ENCODE measurements around the gene KRT12.
"Not testable (repeated sequence)": the region's sequence is repeated elsewhere in the genome, so short reads cannot be mapped to it uniquely, and the experiment has no call there.

KRT12 gene

DNA sequence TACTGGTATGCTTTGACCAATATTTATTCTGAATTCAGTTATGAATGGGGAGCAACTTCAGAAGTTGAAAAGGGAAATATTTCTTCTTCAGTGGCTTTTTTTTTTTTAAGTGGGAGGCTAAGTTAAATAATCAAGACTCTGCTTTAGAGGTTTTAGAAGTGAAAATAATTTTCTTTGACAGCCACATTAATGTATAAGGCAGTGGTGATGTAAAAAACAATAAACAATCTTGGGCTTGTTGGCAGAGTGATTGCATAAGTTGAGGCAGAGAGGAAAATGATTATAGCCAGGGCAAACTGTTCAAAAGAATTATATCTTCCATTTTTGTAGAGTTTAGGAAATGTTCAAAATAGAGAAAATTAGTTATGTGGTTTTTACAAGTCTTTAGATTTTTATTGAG, 5.4 kb upstream of the KRT12 start:
- intact Hi-C loops (cut with micrococcal nuclease), result no loop called here
- Mint-ChIP-seq H3K9me3 (no peaks in the 10 kb centered on the region), H3K27me3 (peaks cover 12% of the 10 kb centered on the region), H3K36me3 (ENCODE audit: low read depth) (no peaks in the 10 kb centered on the region), H3K4me3 (no peak overlapping the region), H3K4me1 (ENCODE audit: low read depth) (no peaks in the 10 kb centered on the region), H3K27ac (no peak overlapping the region)

DNA sequence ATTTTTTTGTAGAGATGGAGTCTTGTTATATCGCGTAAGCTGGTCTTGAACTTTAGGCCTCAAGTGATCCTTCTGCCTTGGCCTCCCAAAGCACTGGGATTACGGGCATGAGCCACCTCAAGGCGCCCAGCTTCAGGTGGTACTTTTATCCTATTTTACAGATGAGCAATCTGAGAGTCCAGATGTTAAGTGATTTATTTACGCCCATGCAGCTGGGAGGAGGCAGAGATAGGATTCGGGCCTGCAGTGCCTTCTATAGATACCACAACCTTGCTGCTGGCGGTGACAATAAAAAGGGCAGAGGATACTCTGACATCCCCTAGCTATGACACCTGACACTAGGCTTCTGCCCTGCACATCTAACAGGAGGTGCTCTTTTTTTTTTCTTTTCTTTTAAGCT, 4.3 kb upstream of the KRT12 start:
- H3K36me3 Mint-ChIP-seq (ENCODE audit: low read depth), result no peaks in the 10 kb centered on the region
- peaks cover 17% of the 10 kb centered on the region for H3K27me3 Mint-ChIP-seq
- no peaks in the 10 kb centered on the region for H3K4me1 Mint-ChIP-seq (ENCODE audit: low read depth)
- no peak overlapping the region for H3K4me3 Mint-ChIP-seq
- intact Hi-C loops (cut with micrococcal nuclease), result no loop called here
- H3K9me3 Mint-ChIP-seq, result no peaks in the 10 kb centered on the region
- H3K27ac Mint-ChIP-seq, result no peak overlapping the region

DNA sequence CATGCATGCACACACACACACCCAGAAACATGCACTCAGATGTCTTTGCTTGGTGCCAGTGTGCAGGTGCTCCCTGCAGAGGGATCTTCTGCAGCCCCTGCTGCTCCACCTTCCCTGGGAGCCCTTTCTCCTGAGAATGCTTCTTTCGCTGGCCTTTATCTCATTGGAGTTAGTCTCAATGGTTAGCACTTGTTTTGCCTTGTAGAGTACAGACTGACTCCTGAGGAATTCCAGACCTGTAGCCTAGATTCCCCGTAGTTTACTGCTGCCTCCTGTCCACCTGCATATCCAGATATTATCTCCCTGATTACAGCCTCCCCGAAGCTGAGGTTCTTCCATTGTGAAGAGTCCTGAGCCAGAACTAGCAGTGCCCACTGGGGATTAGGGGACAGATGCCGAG, 3.1 kb upstream of the KRT12 start:
- H3K27me3 Mint-ChIP-seq, result peaks cover 15% of the 10 kb centered on the region
- no peaks in the 10 kb centered on the region for H3K36me3 Mint-ChIP-seq (ENCODE audit: low read depth)
- H3K4me3 Mint-ChIP-seq, result no peak overlapping the region
- H3K27ac Mint-ChIP-seq, result no peak overlapping the region
- H3K4me1 Mint-ChIP-seq (ENCODE audit: low read depth), result no peaks in the 10 kb centered on the region
- H3K9me3 Mint-ChIP-seq, result no peaks in the 10 kb centered on the region
- intact Hi-C loops (cut with micrococcal nuclease), result no loop called here

GRCh38 chr17:40864661-40865390, 2.2 kb downstream of the KRT12 start:
- Mint-ChIP-seq H3K27ac (no peak overlapping the region), H3K9me3 (no peaks in the 10 kb centered on the region), H3K4me3 (no peak overlapping the region), H3K36me3 (ENCODE audit: low read depth) (no peaks in the 10 kb centered on the region), H3K27me3 (peaks cover 23% of the 10 kb centered on the region), H3K4me1 (ENCODE audit: low read depth) (no peaks in the 10 kb centered on the region)
- intact Hi-C loops (cut with micrococcal nuclease), result no loop called here

- peaks cover 25% of the 10 kb centered on the region for H3K27me3 Mint-ChIP-seq
- no peaks in the 10 kb centered on the region for H3K4me1 Mint-ChIP-seq (ENCODE audit: low read depth)
- H3K27ac Mint-ChIP-seq, result no peak overlapping the region
- H3K9me3 Mint-ChIP-seq, result no peaks in the 10 kb centered on the region
- intact Hi-C loops (cut with micrococcal nuclease), result no loop called here
- no peak overlapping the region for H3K4me3 Mint-ChIP-seq
- H3K36me3 Mint-ChIP-seq (ENCODE audit: low read depth), result no peaks in the 10 kb centered on the region
Measured at GRCh38 chr17:40862985-40863733, 3.9 kb downstream of the KRT12 start.

GRCh38 chr17:40859536-40859935, 7.5 kb downstream of the KRT12 start:
- Mint-ChIP-seq H3K4me3 (no peak overlapping the region), H3K36me3 (ENCODE audit: low read depth) (no peaks in the 10 kb centered on the region), H3K27ac (no peak overlapping the region), H3K4me1 (ENCODE audit: low read depth) (no peaks in the 10 kb centered on the region), H3K27me3 (peaks cover 21% of the 10 kb centered on the region), H3K9me3 (no peaks in the 10 kb centered on the region)
- intact Hi-C loops (cut with micrococcal nuclease), result loop anchor here (5.0 kb wide), 1 partner anchor 688 kb away; no protein-coding TSS in a partner anchor

DNA sequence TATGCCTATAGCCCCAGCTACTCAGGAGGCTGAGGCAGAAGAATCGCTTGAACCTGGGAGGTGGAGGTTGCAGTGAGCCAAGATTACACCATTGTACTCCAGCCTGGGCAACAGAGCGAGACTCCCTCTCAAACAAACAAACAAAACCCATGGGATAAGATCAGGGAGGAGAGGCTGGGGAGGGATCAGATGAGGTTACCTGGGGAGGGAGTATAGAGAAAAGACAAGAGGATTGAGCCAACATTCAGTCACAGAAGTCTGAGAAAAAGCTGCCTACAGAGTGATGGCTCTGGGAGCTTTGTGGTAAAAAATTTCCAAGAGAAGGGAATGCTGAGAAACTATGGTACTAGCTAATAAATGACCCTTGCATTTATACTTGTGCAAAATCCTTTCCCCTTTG, 8.4 kb downstream of the KRT12 start:
- intact Hi-C loops (cut with micrococcal nuclease), result loop anchor here (5.0 kb wide), 1 partner anchor 689 kb away; no protein-coding TSS in a partner anchor
- not testable (repeated sequence) for H3K36me3 Mint-ChIP-seq (ENCODE audit: low read depth); H3K9me3 Mint-ChIP-seq; H3K4me3 Mint-ChIP-seq; H3K27ac Mint-ChIP-seq; H3K4me1 Mint-ChIP-seq (ENCODE audit: low read depth)
- H3K27me3 Mint-ChIP-seq, result peaks cover 19% of the 10 kb centered on the region

GRCh38 chr17:40857535-40857934, 9.5 kb downstream of the KRT12 start:
- intact Hi-C loops (cut with micrococcal nuclease), result loop anchor here (5.0 kb wide), 1 partner anchor 690 kb away; no protein-coding TSS in a partner anchor
- H3K27ac Mint-ChIP-seq, result no peak overlapping the region
- H3K36me3 Mint-ChIP-seq (ENCODE audit: low read depth), result no peaks in the 10 kb centered on the region
- H3K9me3 Mint-ChIP-seq, result no peaks in the 10 kb centered on the region
- no peaks in the 10 kb centered on the region for H3K4me1 Mint-ChIP-seq (ENCODE audit: low read depth)
- H3K27me3 Mint-ChIP-seq, result peaks cover 16% of the 10 kb centered on the region
- no peak overlapping the region for H3K4me3 Mint-ChIP-seq

DNA sequence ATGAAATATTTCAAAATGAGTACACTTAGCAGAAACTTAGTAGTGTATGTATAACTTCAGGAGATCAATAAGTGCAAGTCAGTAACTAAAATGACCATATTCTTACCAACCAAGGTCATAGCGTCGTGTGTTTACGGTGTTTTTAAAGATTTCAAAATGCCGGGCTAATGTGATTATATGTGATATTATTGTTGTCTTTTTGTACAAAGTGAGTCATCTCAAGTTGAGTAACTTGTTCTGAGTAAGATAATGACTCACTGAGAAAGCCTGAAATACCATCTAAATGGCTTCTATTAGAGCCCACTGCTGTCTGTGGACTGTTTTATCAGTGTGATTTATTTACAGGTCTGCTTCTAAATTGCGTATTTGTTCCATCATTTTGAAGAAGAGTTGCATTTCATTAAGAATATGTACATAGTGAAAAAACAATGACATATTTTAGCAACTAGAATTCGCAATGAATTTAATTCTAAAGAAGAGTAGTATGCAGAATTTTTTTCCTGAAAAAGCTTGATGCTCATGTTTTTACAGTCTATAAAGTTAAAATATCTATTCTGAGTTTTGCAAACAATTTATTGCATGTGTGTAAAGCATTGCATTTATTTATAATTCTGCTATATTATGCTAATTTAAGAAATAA, 12.7 kb downstream of the KRT12 start:
- H3K4me1 Mint-ChIP-seq (ENCODE audit: low read depth), result no peaks in the 10 kb centered on the region
- H3K9me3 Mint-ChIP-seq, result no peaks in the 10 kb centered on the region
- no peak overlapping the region for H3K27ac Mint-ChIP-seq
- peaks cover 12% of the 10 kb centered on the region for H3K27me3 Mint-ChIP-seq
- no peaks in the 10 kb centered on the region for H3K36me3 Mint-ChIP-seq (ENCODE audit: low read depth)
- H3K4me3 Mint-ChIP-seq, result no peak overlapping the region
- intact Hi-C loops (cut with micrococcal nuclease), result no loop called here

- intact Hi-C loops (cut with micrococcal nuclease), result no loop called here
- H3K36me3 Mint-ChIP-seq (ENCODE audit: low read depth), result no peaks in the 10 kb centered on the region
- no peak overlapping the region for H3K4me3 Mint-ChIP-seq
- no peaks in the 10 kb centered on the region for H3K9me3 Mint-ChIP-seq
- peaks cover 19% of the 10 kb centered on the region for H3K27me3 Mint-ChIP-seq
- H3K27ac Mint-ChIP-seq, result no peak overlapping the region
- H3K4me1 Mint-ChIP-seq (ENCODE audit: low read depth), result no peaks in the 10 kb centered on the region
Measured at GRCh38 chr17:40852364-40852763, 14.7 kb downstream of the KRT12 start.

- H3K27me3 Mint-ChIP-seq, result peaks cover 31% of the 10 kb centered on the region
- H3K4me3 Mint-ChIP-seq, result no peak overlapping the region
- no peak overlapping the region for H3K27ac Mint-ChIP-seq
- no peaks in the 10 kb centered on the region for H3K36me3 Mint-ChIP-seq (ENCODE audit: low read depth)
- intact Hi-C loops (cut with micrococcal nuclease), result no loop called here
- no peaks in the 10 kb centered on the region for H3K9me3 Mint-ChIP-seq
- H3K4me1 Mint-ChIP-seq (ENCODE audit: low read depth), result no peaks in the 10 kb centered on the region
Measured at GRCh38 chr17:40850293-40850972, 16.6 kb downstream of the KRT12 start.

GRCh38 chr17:40849723-40850122, 17.3 kb downstream of the KRT12 start:
- H3K4me1 Mint-ChIP-seq (ENCODE audit: low read depth), result no peaks in the 10 kb centered on the region
- H3K27ac Mint-ChIP-seq, result no peak overlapping the region
- H3K36me3 Mint-ChIP-seq (ENCODE audit: low read depth), result no peaks in the 10 kb centered on the region
- no peak overlapping the region for H3K4me3 Mint-ChIP-seq
- H3K9me3 Mint-ChIP-seq, result no peaks in the 10 kb centered on the region
- intact Hi-C loops (cut with micrococcal nuclease), result no loop called here
- peaks cover 34% of the 10 kb centered on the region for H3K27me3 Mint-ChIP-seq

DNA sequence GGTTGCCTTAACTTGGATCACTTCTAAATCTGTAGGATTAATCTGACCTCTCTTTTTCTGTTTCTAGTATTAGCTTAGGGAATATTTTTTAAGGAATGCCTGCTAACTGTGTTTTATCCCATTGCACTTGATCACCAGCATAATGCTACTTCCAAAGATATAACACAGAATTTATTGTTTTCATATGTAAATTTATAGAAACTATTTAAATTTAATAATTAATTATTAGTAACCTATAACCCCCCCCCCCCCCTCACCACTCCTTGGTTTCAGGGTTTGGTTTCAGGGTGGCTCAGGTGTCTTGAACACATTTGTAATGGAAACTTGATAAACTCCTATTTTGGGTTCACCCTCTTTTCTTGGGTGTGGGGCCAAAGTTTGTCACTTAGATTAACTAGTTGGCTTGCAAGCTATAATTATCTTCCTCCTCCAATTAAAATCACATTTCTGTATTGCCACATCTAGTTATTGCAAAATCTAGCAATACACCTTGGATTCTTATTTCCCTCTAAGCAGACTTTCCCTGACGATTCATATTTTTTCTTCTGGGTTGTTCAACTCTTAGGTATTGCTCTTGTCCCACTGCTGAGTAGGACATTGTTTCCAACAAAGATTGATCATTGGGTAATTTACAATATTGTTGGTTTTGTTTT, 18.3 kb downstream of the KRT12 start:
- Mint-ChIP-seq H3K36me3 (ENCODE audit: low read depth) (no peaks in the 10 kb centered on the region), H3K9me3 (no peaks in the 10 kb centered on the region), H3K27ac (no peak overlapping the region), H3K27me3 (peaks cover 41% of the 10 kb centered on the region), H3K4me3 (no peak overlapping the region), H3K4me1 (ENCODE audit: low read depth) (no peaks in the 10 kb centered on the region)
- intact Hi-C loops (cut with micrococcal nuclease), result no loop called here

All from dendritic cell treated with granulocyte-macrophage colony-stimulating factor and Interleukin-4, amounts not matched to agents 40 ng/mL and 50 ng/mL, for 4 days (primary cell).